ENCODE data around the gene SNX22.

Gene SNX22

DNA sequence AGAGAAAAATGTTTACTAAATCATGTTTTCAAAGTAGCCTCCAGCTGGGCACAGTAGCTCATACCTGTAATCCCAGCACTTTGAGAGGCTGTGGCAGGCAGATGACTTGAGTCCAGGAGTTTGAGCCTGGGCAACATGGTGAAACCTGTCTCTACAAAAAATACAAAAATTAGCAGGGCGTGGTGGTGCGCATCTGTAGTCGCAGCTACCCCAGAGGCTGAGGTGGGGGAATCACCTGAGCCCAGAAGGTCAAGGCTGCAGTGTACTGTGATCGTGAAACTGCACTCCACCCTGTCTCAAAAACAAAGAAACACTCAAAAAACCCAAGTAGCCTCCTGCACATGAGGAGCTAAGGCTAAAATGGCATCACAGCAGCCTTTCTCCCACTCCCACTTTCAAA lies 12.9 kb downstream of the SNX22 start:
- H3K36me3 ChIP-seq (ENCODE audit: control insufficient read depth, insufficient read depth, low read length): peaks cover 6% of the 10 kb centered on the region
- H3K9me3 ChIP-seq (ENCODE audit: control insufficient read depth, low read length): no peaks in the 10 kb centered on the region
- H3K27ac ChIP-seq (ENCODE audit: insufficient read depth, low read depth, low read length, poor library complexity, severe bottlenecking): no peak overlapping the region
- H3K4me1 ChIP-seq (ENCODE audit: control insufficient read depth, insufficient read depth, low read length): peaks cover 9% of the 10 kb centered on the region
- no peak overlapping the region for H3K4me3 ChIP-seq (ENCODE audit: insufficient read depth, low read depth, low read length)
- no peaks in the 10 kb centered on the region for H3K27me3 ChIP-seq (ENCODE audit: control insufficient read depth, insufficient read depth, low read length, poor library complexity, severe bottlenecking)
- WGBS, 2 experiments: 91 to 94% methylated on average over 4 of the region's 4 CpGs

DNA sequence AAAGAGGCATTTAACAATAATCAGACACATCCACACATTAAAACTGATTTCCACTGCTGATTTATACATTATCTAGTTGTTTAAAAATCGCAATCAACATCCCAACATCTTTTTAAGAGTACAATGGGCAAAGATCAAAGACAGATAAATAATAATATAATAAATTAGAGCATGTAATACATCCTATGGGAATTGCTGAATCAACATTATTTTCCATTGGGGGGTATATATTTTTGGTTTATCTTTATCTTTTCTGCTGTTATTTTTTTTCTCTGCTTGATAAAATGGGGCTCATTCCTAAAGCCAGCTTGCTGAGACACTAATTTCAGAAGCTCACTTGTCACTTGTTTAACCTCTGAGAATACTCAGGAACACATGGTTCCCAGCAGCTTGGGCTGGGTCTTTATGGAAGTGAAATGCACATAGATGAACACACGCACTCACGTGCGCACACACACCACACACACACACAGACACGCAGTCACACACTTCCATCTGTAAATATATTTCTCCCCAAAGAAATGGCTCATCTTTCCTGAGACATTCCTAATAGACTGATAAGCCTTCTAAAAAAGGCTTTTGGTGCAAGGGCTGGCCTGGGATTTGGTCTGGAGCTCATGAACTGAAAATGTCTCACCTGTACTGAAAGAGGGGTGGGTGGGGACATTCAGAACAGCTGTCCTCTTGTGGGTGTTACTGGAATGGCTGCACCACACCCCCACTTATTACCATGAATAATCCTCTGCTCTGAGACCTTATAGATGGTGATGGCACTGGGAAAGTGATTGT lies 14.8 kb downstream of the SNX22 start:
- H3K27ac ChIP-seq (ENCODE audit: insufficient read depth, low read depth, low read length, poor library complexity, severe bottlenecking): no peak overlapping the region
- no peaks in the 10 kb centered on the region for H3K27me3 ChIP-seq (ENCODE audit: control insufficient read depth, insufficient read depth, low read length, poor library complexity, severe bottlenecking)
- no peaks in the 10 kb centered on the region for H3K36me3 ChIP-seq (ENCODE audit: control insufficient read depth, insufficient read depth, low read length)
- peaks cover 9% of the 10 kb centered on the region for H3K4me1 ChIP-seq (ENCODE audit: control insufficient read depth, insufficient read depth, low read length)
- WGBS, 2 experiments: 92 to 97% methylated on average over 5 of the region's 5 CpGs
- H3K4me3 ChIP-seq (ENCODE audit: insufficient read depth, low read depth, low read length): no peak overlapping the region
- no peaks in the 10 kb centered on the region for H3K9me3 ChIP-seq (ENCODE audit: control insufficient read depth, low read length)

DNA sequence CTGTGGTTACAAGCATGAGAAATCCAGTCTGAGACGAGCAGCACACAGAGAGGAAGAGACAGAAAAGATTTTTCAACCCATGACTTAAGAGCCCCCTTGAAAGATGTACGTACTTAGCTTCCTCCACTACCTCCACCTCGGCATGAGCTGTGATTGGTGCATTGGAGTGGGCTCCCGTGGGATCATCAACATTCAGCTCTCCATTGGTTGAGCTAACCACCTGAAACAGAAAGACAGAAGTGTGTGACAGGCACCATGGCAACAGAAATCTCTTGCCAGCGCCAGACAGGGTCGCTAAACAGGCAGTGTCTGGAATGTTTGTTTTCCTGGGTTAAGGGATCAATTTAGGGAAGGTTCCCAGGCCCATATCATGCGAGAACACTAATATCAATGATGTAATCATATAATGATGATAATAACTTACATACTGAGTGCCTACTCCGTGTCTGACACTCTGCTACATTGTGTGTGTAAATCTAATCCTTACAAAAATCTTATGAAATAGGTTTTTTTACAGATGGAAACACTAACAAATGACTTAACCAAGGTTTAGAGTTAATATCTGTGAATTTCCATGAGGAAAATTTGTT lies 28.8 kb downstream of the SNX22 start:
- Histone ChIP-seq H3K4me3 (ENCODE audit: insufficient read depth, low read depth, low read length) (no peak overlapping the region), H3K27me3 (ENCODE audit: control insufficient read depth, insufficient read depth, low read length, poor library complexity, severe bottlenecking) (no peaks in the 10 kb centered on the region), H3K9me3 (ENCODE audit: control insufficient read depth, low read length) (no peaks in the 10 kb centered on the region), H3K27ac (ENCODE audit: insufficient read depth, low read depth, low read length, poor library complexity, severe bottlenecking) (no peak overlapping the region), H3K36me3 (ENCODE audit: control insufficient read depth, insufficient read depth, low read length) (peaks cover 3% of the 10 kb centered on the region), H3K4me1 (ENCODE audit: control insufficient read depth, insufficient read depth, low read length) (no peaks in the 10 kb centered on the region)
- WGBS, 2 experiments: 89% methylated on average over 6 to 8 of the region's 8 CpGs

DNA sequence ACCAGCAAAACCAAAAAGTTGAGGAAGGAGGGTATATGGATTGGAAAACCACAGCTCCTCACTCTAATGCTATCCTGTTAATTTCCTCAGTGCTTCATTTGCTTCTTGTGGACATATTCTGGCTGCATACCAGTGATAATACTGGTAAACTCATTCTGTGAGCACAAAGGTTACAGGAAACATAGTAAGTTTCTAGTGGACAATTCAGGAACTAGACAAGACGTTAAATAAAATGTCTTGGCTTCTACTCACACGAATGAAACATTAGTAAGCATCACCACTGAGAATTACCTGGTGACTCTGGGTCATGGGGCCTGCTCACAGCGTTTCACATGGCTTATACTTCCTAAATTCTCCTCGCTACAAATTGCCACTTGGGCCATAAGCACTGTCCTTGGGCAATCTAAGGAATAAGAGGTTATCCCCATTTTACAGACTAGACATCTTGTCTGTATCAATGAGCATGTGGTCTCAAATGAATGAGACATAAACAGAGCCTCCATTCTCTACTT lies 31.4 kb downstream of the SNX22 start:
- Histone ChIP-seq H3K36me3 (ENCODE audit: control insufficient read depth, insufficient read depth, low read length) (peaks cover 4% of the 10 kb centered on the region), H3K27ac (ENCODE audit: insufficient read depth, low read depth, low read length, poor library complexity, severe bottlenecking) (no peak overlapping the region), H3K4me3 (ENCODE audit: insufficient read depth, low read depth, low read length) (no peak overlapping the region), H3K27me3 (ENCODE audit: control insufficient read depth, insufficient read depth, low read length, poor library complexity, severe bottlenecking) (no peaks in the 10 kb centered on the region), H3K9me3 (ENCODE audit: control insufficient read depth, low read length) (no peaks in the 10 kb centered on the region), H3K4me1 (ENCODE audit: control insufficient read depth, insufficient read depth, low read length) (no peaks in the 10 kb centered on the region)
- WGBS, 2 experiments: 94% methylated on average over 4 of the region's 4 CpGs

DNA sequence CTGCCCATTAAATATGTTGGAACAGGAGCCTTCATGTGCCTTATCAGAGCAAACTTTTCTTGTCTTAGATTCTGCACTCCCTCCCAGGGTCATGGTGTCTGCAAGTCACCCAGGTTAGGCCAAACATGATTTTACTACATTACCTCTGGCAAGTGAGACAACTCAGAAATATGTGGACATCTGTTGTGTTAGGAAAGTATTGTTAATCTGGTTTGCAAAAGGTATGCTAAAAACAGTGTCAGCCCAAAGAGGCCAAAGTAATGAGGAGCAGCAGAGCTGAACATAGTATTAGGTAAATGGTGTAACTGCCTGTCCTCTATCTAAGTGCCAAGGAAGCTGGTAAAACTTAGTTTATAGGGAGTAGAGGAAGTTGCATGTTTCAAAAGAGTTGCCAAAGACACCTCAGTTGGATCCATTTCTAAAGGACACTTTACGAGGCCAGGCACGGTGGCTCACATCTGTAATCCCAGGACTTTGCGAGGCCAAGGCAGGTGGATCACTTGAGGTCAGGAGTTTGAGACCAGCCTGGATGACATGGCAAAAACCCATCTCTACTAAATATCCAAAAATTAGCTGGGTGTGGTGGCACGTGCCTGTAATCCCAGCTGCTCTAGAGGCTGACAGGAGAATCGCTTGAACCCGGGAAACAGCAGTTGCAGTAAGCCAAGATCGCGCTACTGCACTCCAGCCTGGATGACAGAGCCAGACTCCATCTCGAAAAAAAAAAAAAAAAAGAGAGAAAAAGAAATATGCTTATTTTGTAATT lies 33.8 kb downstream of the SNX22 start:
- H3K4me1 ChIP-seq (ENCODE audit: control insufficient read depth, insufficient read depth, low read length): no peaks in the 10 kb centered on the region
- no peaks in the 10 kb centered on the region for H3K27me3 ChIP-seq (ENCODE audit: control insufficient read depth, insufficient read depth, low read length, poor library complexity, severe bottlenecking)
- WGBS, 2 experiments: 90 to 96% methylated on average over 8 to 9 of the region's 9 CpGs
- H3K27ac ChIP-seq (ENCODE audit: insufficient read depth, low read depth, low read length, poor library complexity, severe bottlenecking): no peak overlapping the region
- no peaks in the 10 kb centered on the region for H3K9me3 ChIP-seq (ENCODE audit: control insufficient read depth, low read length)
- H3K4me3 ChIP-seq (ENCODE audit: insufficient read depth, low read depth, low read length): no peak overlapping the region
- H3K36me3 ChIP-seq (ENCODE audit: control insufficient read depth, insufficient read depth, low read length): peaks cover 5% of the 10 kb centered on the region

DNA sequence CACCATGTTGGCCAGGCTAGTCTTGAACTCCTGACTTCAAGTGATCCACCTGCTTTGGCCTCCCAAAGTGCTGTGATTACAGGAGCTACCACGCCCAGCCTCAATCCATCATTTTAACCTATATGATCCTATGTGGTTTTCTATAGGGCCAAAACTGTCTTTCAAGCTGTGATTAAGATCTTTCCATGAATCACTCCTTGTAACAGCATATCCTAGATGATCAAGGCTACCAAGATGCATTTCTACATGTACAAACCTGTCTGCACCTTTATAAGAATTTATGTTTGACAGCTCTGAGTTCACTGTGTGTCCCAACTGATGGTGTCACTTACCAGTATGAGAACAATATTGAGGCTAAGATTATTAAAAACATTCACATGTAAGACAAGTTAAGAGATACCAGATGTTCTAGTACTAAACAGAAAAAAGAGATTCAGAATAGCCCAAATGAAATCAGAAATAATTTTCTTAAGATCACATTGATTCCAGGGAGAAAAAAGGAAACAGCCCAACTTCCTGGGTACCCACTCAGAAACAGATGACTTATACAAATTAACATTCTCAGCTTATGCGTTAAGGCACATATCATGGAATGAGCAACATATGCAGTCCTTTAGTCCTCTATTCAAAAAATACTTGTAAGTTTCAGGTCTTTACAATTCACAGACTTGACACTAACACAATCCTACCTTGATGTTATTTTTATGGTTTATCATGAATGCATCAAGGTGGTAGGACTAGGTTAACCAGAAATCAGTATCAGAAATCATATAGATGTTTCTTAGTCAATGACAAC lies 36.1 kb downstream of the SNX22 start:
- no peak overlapping the region for H3K27ac ChIP-seq (ENCODE audit: insufficient read depth, low read depth, low read length, poor library complexity, severe bottlenecking)
- no peaks in the 10 kb centered on the region for H3K9me3 ChIP-seq (ENCODE audit: control insufficient read depth, low read length)
- H3K27me3 ChIP-seq (ENCODE audit: control insufficient read depth, insufficient read depth, low read length, poor library complexity, severe bottlenecking): no peaks in the 10 kb centered on the region
- H3K36me3 ChIP-seq (ENCODE audit: control insufficient read depth, insufficient read depth, low read length): peaks cover 5% of the 10 kb centered on the region
- no peaks in the 10 kb centered on the region for H3K4me1 ChIP-seq (ENCODE audit: control insufficient read depth, insufficient read depth, low read length)
- no peak overlapping the region for H3K4me3 ChIP-seq (ENCODE audit: insufficient read depth, low read depth, low read length)
- WGBS, 2 experiments: 93 to 95% methylated on average over 2 of the region's 2 CpGs

DNA sequence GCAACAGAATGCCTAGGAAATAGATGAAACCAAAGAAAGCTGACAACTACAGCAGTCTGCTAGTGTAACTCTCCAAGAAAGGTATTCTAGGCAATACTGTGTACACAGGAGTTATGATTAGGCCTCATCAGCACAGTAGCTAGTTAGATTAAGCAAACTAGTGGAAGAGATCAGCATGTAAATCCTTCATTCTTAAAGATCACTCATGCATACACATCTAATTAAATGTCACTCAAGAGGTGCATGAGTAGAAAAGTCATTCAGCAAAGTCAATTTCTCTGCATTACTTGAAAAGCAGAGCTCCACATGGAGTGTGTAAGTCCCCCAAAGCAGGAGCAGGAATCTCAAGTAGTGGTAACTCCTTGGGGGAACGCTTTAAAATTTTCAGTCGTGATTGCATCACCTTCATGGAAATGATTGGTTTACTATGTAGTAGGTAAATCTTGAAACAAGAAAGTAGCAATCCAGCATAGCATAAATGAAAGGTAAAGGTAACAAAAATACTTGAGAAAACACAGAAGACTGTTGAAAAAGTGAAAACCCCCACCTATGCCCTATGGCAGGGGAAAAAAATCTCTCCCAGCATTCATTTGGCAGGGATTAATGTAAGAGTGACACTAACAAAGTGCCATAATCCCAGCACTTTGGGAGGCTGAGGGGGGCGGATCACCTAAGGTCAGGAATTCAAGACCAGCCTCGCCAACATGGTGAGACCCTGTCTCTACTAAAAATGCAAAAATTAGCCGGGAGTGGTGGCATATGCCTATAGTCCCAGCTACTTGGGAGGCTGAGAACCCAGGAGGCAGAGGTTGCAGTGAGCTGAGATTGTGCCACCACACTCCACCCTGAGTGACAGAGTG lies 40.7 kb downstream of the SNX22 start:
- Histone ChIP-seq H3K4me1 (ENCODE audit: control insufficient read depth, insufficient read depth, low read length) (no peaks in the 10 kb centered on the region), H3K27me3 (ENCODE audit: control insufficient read depth, insufficient read depth, low read length, poor library complexity, severe bottlenecking) (no peaks in the 10 kb centered on the region), H3K4me3 (ENCODE audit: insufficient read depth, low read depth, low read length) (no peak overlapping the region), H3K36me3 (ENCODE audit: control insufficient read depth, insufficient read depth, low read length) (peaks cover 5% of the 10 kb centered on the region), H3K27ac (ENCODE audit: insufficient read depth, low read depth, low read length, poor library complexity, severe bottlenecking) (peak overlapping the region; percentile 60), H3K9me3 (ENCODE audit: control insufficient read depth, low read length) (no peaks in the 10 kb centered on the region)
- WGBS, 2 experiments: 90% methylated on average over 5 of the region's 5 CpGs

DNA sequence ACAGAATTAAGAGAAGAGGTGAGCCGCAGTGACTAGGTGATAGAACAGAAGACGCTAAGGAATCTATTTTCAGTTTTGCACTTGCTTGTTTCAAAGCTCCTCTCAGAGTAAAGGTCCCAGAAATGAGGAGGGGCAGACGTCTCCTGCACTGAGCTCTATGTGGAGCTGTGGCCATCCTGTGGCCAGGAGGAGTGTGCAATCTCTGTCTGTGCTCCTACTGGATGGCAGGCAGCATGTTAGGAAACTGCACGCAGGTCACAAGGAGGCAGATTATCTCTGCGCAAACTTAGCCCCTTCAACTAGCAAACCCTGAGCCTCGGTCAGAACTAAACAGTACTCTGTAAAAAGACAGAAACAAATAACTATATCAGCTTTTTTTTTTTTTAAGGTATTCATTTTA lies 42.4 kb downstream of the SNX22 start:
- no peaks in the 10 kb centered on the region for H3K36me3 ChIP-seq (ENCODE audit: control insufficient read depth, insufficient read depth, low read length)
- no peak overlapping the region for H3K4me3 ChIP-seq (ENCODE audit: insufficient read depth, low read depth, low read length)
- H3K27me3 ChIP-seq (ENCODE audit: control insufficient read depth, insufficient read depth, low read length, poor library complexity, severe bottlenecking): no peaks in the 10 kb centered on the region
- no peak overlapping the region for H3K27ac ChIP-seq (ENCODE audit: insufficient read depth, low read depth, low read length, poor library complexity, severe bottlenecking)
- no peaks in the 10 kb centered on the region for H3K4me1 ChIP-seq (ENCODE audit: control insufficient read depth, insufficient read depth, low read length)
- WGBS, 2 experiments: 87 to 88% methylated on average over 5 to 6 of the region's 6 CpGs
- H3K9me3 ChIP-seq (ENCODE audit: control insufficient read depth, low read length): no peaks in the 10 kb centered on the region

DNA sequence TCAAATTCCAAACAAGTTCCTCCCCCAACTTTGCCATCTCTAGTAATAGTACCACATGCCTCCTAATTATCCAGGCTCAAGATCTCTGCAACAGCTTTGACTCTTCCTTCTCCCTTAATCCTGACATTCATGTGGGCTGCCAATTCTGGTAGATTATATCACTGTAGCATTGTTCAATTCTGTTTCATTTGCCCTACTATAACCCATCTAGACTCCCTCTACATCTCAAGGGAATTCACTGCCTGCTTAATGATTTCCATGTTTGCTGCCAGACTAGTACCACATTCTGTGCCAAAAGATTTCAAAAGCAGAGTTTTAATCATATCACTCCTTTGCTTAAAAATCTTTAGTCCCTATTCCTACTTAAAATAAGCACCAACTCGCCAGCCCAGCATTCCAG lies 45.9 kb downstream of the SNX22 start:
- whole genome bisulfite sequencing, 2 experiments: 94 to 95% methylated on average over 1 of the region's 1 CpG
- no peak overlapping the region for H3K4me3 ChIP-seq (ENCODE audit: insufficient read depth, low read depth, low read length)
- no peaks in the 10 kb centered on the region for H3K9me3 ChIP-seq (ENCODE audit: control insufficient read depth, low read length)
- no peaks in the 10 kb centered on the region for H3K4me1 ChIP-seq (ENCODE audit: control insufficient read depth, insufficient read depth, low read length)
- H3K27me3 ChIP-seq (ENCODE audit: control insufficient read depth, insufficient read depth, low read length, poor library complexity, severe bottlenecking): no peaks in the 10 kb centered on the region
- no peak overlapping the region for H3K27ac ChIP-seq (ENCODE audit: insufficient read depth, low read depth, low read length, poor library complexity, severe bottlenecking)
- no peaks in the 10 kb centered on the region for H3K36me3 ChIP-seq (ENCODE audit: control insufficient read depth, insufficient read depth, low read length)

Measured in ectodermal cell (in vitro differentiated cells).